Skeletal muscle tissue (tissue), 4 donors: ENCODE measurements around the gene S100A1. TPM values are rescaled to one million over a fixed set of nuclear protein-coding genes. Genes with fewer than 3 reads are reported as not detected.
A peak's percentile ranks its signal among the peaks of the same experiment; 100 is the strongest.
"Not testable (repeated sequence)": the region's sequence is repeated elsewhere in the genome, so short reads cannot be mapped to it uniquely, and the experiment has no call there.

Source experiments
- H3K27ac ChIP-seq: one replicate; pipeline ENCODE4 v1.7.0; 2013; ENCODE audit warnings: mild to moderate bottlenecking, low read depth, low read length, inconsistent platforms
- H3K27me3 ChIP-seq, 3 donors: one replicate each; pipeline ENCODE4 v1.7.0; 2013; ENCODE audit warnings: low read length in 3 of 3; ENCODE audit not compliant: control insufficient read depth in 3 of 3, insufficient read depth in 3 of 3
- H3K36me3 ChIP-seq, 3 donors: one replicate each; pipeline ENCODE4 v1.7.0; 2013; ENCODE audit warnings: low read length in 3 of 3; ENCODE audit not compliant: control insufficient read depth in 3 of 3, insufficient read depth in 3 of 3
- H3K4me1 ChIP-seq, 3 donors: one replicate each; pipeline ENCODE4 v1.7.0; 2013; ENCODE audit warnings: low read length in 3 of 3, mild to moderate bottlenecking in 3 of 3; ENCODE audit not compliant: control insufficient read depth in 3 of 3, insufficient read depth in 3 of 3
- H3K4me3 ChIP-seq, 3 donors: one replicate each; pipeline ENCODE4 v1.7.0; 2013; ENCODE audit warnings: low read length in 3 of 3
- H3K9ac ChIP-seq, 3 donors: one replicate each; pipeline ENCODE4 v1.7.0; 2013; ENCODE audit warnings: low read length in 3 of 3, mild to moderate bottlenecking in 3 of 3, moderate library complexity in 2 of 3, low read depth in 1 of 3
- H3K9me3 ChIP-seq, 3 donors: one replicate each; pipeline ENCODE4 v1.7.0; 2013; ENCODE audit warnings: low read length in 3 of 3; ENCODE audit not compliant: control insufficient read depth in 3 of 3
- total RNA-seq: library from RNA; depleted of rRNA; stranded (reverse); fragments of >200 nt; gene quantifications from one replicate; pipeline ENCODE4 v1.2.3, GENCODE V29; 2014
- donor health status: Osteomylitis.

Gene S100A1
- total RNA-seq, 1 donor from 2014 or later = 0.52 TPM

DNA sequence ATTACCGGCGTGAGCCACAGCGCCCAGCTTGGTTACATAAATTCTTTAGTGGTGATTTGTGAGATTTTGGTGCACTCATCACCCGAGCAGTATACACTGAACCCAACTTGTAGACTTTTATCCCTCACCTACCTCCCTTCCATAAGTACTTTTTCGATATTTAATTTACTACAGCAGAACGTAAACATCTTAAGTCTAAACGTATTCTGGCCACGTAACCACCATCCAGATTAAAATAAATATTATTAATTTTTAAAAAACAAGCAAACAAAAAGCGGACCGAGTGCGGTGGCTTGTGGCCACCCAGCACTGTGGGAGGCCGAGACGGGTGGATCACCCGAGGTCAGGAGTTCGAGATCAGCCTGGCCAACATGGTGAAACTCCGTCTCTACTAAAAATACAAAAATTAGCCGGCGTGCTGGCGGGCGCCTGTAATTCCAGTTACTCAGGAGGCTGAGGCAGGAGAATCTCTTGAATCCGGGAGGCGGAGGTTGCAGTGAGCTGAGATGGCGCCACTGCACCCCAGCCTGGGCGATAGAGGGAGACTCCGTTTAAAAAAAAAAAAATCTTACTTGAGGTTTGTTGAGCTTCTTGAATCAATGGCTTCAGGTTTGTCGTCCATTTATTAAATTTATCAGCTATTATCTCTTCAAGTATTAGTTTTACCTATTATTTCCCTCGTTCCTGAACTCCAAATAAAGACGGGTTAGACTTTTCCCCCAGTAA, 43.6 kb downstream of the S100A1 start:
- Histone ChIP-seq H3K9ac (peak overlapping the region; percentile 24 to 76 (median 75)), H3K4me1 (peaks cover 13 to 16% (median 15%) of the 10 kb centered on the region in 3 donors), H3K27ac (peak overlapping the region; percentile 81), H3K36me3 (peaks cover 22 to 23% (median 23%) of the 10 kb centered on the region in 3 donors), H3K4me3 (peak overlapping the region; percentile 73 to 97 (median 79))
- not testable (repeated sequence) for H3K9me3 ChIP-seq, H3K27me3 ChIP-seq

- Histone ChIP-seq H3K4me3 (no peak overlapping the region), H3K27ac (no peak overlapping the region), H3K9me3 (no peaks in the 10 kb centered on the region), H3K9ac (no peak overlapping the region), H3K36me3 (peaks cover 6 to 9% (median 6%) of the 10 kb centered on the region in 3 donors), H3K4me1 (peaks cover 17 to 26% (median 24%) of the 10 kb centered on the region in 3 donors), H3K27me3 (peaks cover 5 to 10% (median 8%) of the 10 kb centered on the region in 3 donors)
Observed at GRCh38 chr1:153673511-153673910, 45.3 kb downstream of the S100A1 start.

DNA sequence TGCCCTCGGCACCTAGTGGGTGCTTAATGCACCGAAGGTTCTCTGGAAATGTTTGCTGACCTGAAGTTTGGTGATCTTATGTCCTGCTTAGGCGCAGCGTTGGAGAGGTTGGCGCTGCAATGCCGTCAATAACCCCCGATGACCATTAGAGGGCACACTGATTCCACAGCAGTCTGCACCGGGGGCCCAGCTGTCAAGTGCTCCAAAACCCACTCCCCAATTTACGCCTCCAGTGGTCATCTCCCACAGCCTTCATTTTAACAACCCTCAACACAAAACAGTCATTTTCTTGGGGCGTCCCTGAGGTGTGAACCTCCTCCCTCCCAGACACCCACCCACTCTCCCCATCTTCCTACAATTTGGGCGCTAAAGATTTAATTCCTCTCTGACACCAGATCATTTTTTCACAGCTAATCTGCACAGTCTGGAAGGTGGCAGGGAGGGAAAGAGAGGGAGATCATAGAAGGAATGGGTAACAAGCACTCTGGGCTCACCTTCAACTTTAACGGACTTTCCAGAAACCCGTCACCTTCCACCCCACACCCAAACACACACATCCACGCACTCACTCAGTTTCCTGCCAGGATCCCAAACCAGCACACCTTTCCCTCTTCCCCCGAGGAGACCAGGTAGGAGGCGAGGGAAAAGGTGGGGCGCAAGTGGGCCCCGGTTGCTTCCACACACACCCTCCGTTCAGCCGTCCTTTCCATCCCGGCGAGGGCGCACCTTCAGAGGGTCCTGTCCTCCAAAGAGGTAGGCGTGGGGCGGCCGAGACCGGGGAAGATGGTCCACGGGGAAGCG, 49.7 kb downstream of the S100A1 start:
- H3K9me3 ChIP-seq = no peaks in the 10 kb centered on the region
- peak overlapping the region in 2 of 3 donors; percentile 38 to 68 for H3K9ac ChIP-seq
- peaks cover 23 to 38% (median 33%) of the 10 kb centered on the region in 3 donors for H3K27me3 ChIP-seq
- no peaks in the 10 kb centered on the region for H3K36me3 ChIP-seq
- no peak overlapping the region for H3K27ac ChIP-seq
- H3K4me1 ChIP-seq = peaks cover 10 to 24% (median 18%) of the 10 kb centered on the region in 3 donors
- H3K4me3 ChIP-seq = peak overlapping the region; percentile 57 to 74 (median 63)

DNA sequence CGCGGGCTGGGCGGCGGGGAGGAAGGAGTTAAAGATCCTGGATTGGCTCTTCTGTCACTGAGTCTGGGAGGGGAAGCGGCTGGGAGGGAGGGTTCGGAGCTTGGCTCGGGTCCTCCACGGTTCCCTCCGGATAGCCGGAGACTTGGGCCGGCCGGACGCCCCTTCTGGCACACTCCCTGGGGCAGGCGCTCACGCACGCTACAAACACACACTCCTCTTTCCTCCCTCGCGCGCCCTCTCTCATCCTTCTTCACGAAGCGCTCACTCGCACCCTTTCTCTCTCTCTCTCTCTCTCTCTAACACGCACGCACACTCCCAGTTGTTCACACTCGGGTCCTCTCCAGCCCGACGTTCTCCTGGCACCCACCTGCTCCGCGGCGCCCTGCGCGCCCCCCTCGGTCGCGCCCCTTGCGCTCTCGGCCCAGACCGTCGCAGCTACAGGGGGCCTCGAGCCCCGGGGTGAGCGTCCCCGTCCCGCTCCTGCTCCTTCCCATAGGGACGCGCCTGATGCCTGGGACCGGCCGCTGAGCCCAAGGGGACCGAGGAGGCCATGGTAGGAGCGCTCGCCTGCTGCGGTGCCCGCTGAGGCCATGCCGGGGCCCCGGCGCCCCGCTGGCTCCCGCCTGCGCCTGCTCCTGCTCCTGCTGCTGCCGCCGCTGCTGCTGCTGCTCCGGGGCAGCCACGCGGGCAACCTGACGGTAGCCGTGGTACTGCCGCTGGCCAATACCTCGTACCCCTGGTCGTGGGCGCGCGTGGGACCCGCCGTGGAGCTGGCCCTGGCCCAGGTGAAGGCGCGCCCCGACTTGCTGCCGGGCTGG, 50.5 kb downstream of the S100A1 start, which contains the start of gene NPR1:
Gene NPR1, plus strand, starts transcription at position 170 of the 818 bp plus-strand sequence. Its CDS starts 421 bp downstream, at position 591.
- peaks cover 23 to 38% (median 33%) of the 10 kb centered on the region in 3 donors for H3K27me3 ChIP-seq
- no peaks in the 10 kb centered on the region for H3K36me3 ChIP-seq
- peak within 1 kb of the TSS; percentile 57 to 74 (median 63) for H3K4me3 ChIP-seq
- peak within 1 kb of the TSS; percentile 33 to 68 (median 38) for H3K9ac ChIP-seq
- H3K4me1 ChIP-seq = peaks cover 10 to 24% (median 18%) of the 10 kb centered on the region in 3 donors
- H3K9me3 ChIP-seq = no peaks in the 10 kb centered on the region
- H3K27ac ChIP-seq = no peak within 1 kb of the TSS

DNA sequence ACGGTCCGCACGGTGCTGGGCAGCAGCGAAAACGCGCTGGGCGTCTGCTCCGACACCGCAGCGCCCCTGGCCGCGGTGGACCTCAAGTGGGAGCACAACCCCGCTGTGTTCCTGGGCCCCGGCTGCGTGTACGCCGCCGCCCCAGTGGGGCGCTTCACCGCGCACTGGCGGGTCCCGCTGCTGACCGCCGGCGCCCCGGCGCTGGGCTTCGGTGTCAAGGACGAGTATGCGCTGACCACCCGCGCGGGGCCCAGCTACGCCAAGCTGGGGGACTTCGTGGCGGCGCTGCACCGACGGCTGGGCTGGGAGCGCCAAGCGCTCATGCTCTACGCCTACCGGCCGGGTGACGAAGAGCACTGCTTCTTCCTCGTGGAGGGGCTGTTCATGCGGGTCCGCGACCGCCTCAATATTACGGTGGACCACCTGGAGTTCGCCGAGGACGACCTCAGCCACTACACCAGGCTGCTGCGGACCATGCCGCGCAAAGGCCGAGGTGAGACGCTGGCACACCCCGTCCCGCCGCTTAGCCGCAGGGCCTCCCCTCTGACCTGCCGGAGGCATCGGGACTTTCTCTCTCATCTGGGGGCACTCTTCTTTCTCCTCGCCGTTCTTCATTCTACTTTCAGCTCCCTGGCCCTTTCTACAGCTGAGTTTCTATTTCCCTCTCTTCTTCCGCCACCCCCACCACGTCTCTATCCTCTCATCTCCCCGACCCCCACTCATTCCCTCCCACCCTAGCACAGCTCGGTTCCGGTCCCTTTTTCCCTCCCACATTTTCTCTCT, 51.3 kb downstream of the S100A1 start:
- peak overlapping the region; percentile 33 to 68 (median 38) for H3K9ac ChIP-seq
- no peaks in the 10 kb centered on the region for H3K9me3 ChIP-seq
- peak overlapping the region; percentile 57 to 74 (median 63) for H3K4me3 ChIP-seq
- H3K36me3 ChIP-seq = no peaks in the 10 kb centered on the region
- H3K27ac ChIP-seq = no peak overlapping the region
- H3K27me3 ChIP-seq = peaks cover 23 to 38% (median 33%) of the 10 kb centered on the region in 3 donors
- peaks cover 10 to 24% (median 18%) of the 10 kb centered on the region in 3 donors for H3K4me1 ChIP-seq

GRCh38 chr1:153680120-153680403, 51.8 kb downstream of the S100A1 start:
- Histone ChIP-seq H3K9me3 (no peaks in the 10 kb centered on the region), H3K27me3 (peaks cover 23 to 38% (median 33%) of the 10 kb centered on the region in 3 donors), H3K4me1 (peaks cover 10 to 24% (median 18%) of the 10 kb centered on the region in 3 donors), H3K27ac (no peak overlapping the region), H3K36me3 (peaks cover 0 to 2% (median 0%) of the 10 kb centered on the region in 3 donors), H3K4me3 (peak overlapping the region in 2 of 3 donors; percentile 63 to 74), H3K9ac (no peak overlapping the region)

Other genes with a start within 250 kb of the S100A1 start
- 67.3 TPM for gene S100A8, start 237.4 kb upstream of the S100A1 start, total RNA-seq
- gene S100A7A, start 211.9 kb upstream of the S100A1 start, total RNA-seq = not detected
- gene S100A7, start 167.8 kb upstream of the S100A1 start, total RNA-seq = not detected
- gene S100A6, start 92.4 kb upstream of the S100A1 start, total RNA-seq = 203 TPM
- gene S100A5, start 87.5 kb upstream of the S100A1 start, total RNA-seq = not detected
- 165 TPM for gene S100A4, start 82.6 kb upstream of the S100A1 start, total RNA-seq
- not detected for gene S100A3, start 79.2 kb upstream of the S100A1 start, total RNA-seq
- not detected for gene S100A2, start 62.6 kb upstream of the S100A1 start, total RNA-seq
- gene S100A16, start 15.3 kb upstream of the S100A1 start, total RNA-seq = 36.0 TPM
- gene S100A14, start 12.1 kb upstream of the S100A1 start, total RNA-seq = not detected
- gene S100A13, start 929 bp upstream of the S100A1 start, total RNA-seq = 55.3 TPM
- 46.4 TPM for gene CHTOP, start 5.6 kb downstream of the S100A1 start, total RNA-seq
- 56.4 TPM for gene SNAPIN, start 30.3 kb downstream of the S100A1 start, total RNA-seq
- gene ILF2, start 42.6 kb downstream of the S100A1 start, total RNA-seq = 148 TPM
- 11.5 TPM for gene NPR1, start 50.3 kb downstream of the S100A1 start, total RNA-seq
- gene INTS3, start 99.6 kb downstream of the S100A1 start, total RNA-seq = 24.0 TPM
- gene SLC27A3, start 147.0 kb downstream of the S100A1 start, total RNA-seq = 16.7 TPM